A673 (cell line): ENCODE results near the gene VWA8. TPM values are rescaled to one million over a fixed set of nuclear protein-coding genes. Genes with fewer than 3 reads are reported as not detected.

ENCODE experiments used
- BruUV-seq: library from RNA; stranded (reverse); fragments of 400-500 nt; replicated peaks from 2 replicates; lab custom pipeline; 2021; lab: Mats Ljungman, UMichigan
- CTCF ChIA-PET: fragments of 300-600 bp; sonication (Branson Sonifier 250); formaldehyde crosslinking; loops from one replicate; lab custom pipeline; 2022; ENCODE audit warnings: antibody characterized with exemption; lab: Charles Lee
- POLR2A ChIA-PET: fragments of 300-600 bp; sonication (Branson Sonifier 250); formaldehyde crosslinking; loops from one replicate; lab custom pipeline; 2022; ENCODE audit warnings: antibody characterized with exemption; ENCODE audit not compliant: low non-redundant PET; lab: Charles Lee
- DNase-seq: peaks from one replicate; pipeline ENCODE4 v3.0.0-alpha.2; 2015; ENCODE audit warnings: low spot score
- H3K27ac ChIP-seq: fragments of 200-600 bp; sonication (generic); 2 replicates; pipeline ENCODE4 v1.5.1; 2016; ENCODE audit warnings: mixed run types, low read depth, mild to moderate bottlenecking, mixed read lengths, antibody characterized with exemption, low read length; ENCODE audit not compliant: poor library complexity, severe bottlenecking
- H3K27me3 ChIP-seq: fragments of 200-600 bp; sonication (generic); replicated peaks from 2 replicates; pipeline ENCODE4 v1.6.1; 2017; ENCODE audit warnings: mixed run types, low read depth, mild to moderate bottlenecking, mixed read lengths, antibody characterized with exemption, low read length; ENCODE audit not compliant: insufficient read depth, poor library complexity
- H3K36me3 ChIP-seq: fragments of 200-600 bp; sonication (generic); 2 replicates; pipeline ENCODE4 v1.6.1; 2016; ENCODE audit warnings: mixed run types, mild to moderate bottlenecking, mixed read lengths, antibody characterized with exemption, low read length; ENCODE audit not compliant: insufficient read depth, poor library complexity, severe bottlenecking
- H3K4me1 ChIP-seq: fragments of 200-600 bp; sonication (generic); 2 replicates; pipeline ENCODE4 v1.6.1; 2017; ENCODE audit warnings: mixed run types, mild to moderate bottlenecking, mixed read lengths, antibody characterized with exemption, low read length; ENCODE audit not compliant: insufficient read depth, poor library complexity, severe bottlenecking
- H3K4me3 ChIP-seq: fragments of 200-600 bp; sonication (generic); 2 replicates; pipeline ENCODE4 v1.5.1; 2016; ENCODE audit warnings: low read depth, mixed run types, mild to moderate bottlenecking, mixed read lengths, low read length; ENCODE audit not compliant: poor library complexity, severe bottlenecking
- H3K9me3 ChIP-seq: fragments of 200-600 bp; sonication (generic); 2 replicates; pipeline ENCODE4 v1.6.1; 2016; ENCODE audit warnings: mixed run types, low read depth, mild to moderate bottlenecking, mixed read lengths, antibody characterized with exemption, low read length; ENCODE audit not compliant: poor library complexity, severe bottlenecking
- CTCF ChIP-seq: fragments of 300-800, 200-600 bp; sonication (generic); conservative IDR thresholded peaks from 2 replicates; pipeline ENCODE4 v1.5.1; 2017; ENCODE audit warnings: low read depth, mild to moderate bottlenecking, antibody characterized with exemption, low read length, moderate library complexity, mixed read lengths
- EZH2 ChIP-seq: fragments of 200-600 bp; sonication (generic); IDR thresholded peaks from 2 replicates; pipeline ENCODE4 v1.6.1; 2017; ENCODE audit warnings: borderline replicate concordance, low read depth, mild to moderate bottlenecking, mixed read lengths, antibody characterized with exemption, low read length; ENCODE audit not compliant: poor library complexity, severe bottlenecking
- intact Hi-C: fragments of 100-400 bp; cut with micrococcal nuclease; formaldehyde crosslinking; loops from one replicate; pipeline ENCODE4 v1.10.0; 2022; ENCODE audit not compliant: unreplicated experiment
- total RNA-seq: library from RNA; stranded (reverse); gene quantifications from 2 replicates; pipeline ENCODE4 v1.2.3, GENCODE V29; 2021

Gene VWA8
- total RNA-seq, 1 experiment from 2014 or later = 18.5 TPM

GRCh38 chr13:41614671-41615527 is 346.0 kb downstream of the VWA8 start:
- no peak for DNase-seq
- intact Hi-C loops = no loop called here
- H3K4me3 ChIP-seq = no peak overlapping the region
- H3K27ac ChIP-seq = no peak overlapping the region
- no peak for TF ChIP-seq EZH2
- TF ChIP-seq CTCF = no peak
- BruUV-seq = no TSS peak
- ChIA-PET CTCF (no interaction called here), POLR2A (no interaction called here)
- H3K4me1 ChIP-seq = no peaks in the 10 kb centered on the region
- no peaks in the 10 kb centered on the region for H3K36me3 ChIP-seq
- H3K9me3 ChIP-seq = no peaks in the 10 kb centered on the region
- H3K27me3 ChIP-seq = no peaks in the 10 kb centered on the region

- H3K27me3 ChIP-seq = no peaks in the 10 kb centered on the region
- H3K36me3 ChIP-seq = no peaks in the 10 kb centered on the region
- CTCF ChIA-PET = no interaction called here
- POLR2A ChIA-PET = no interaction called here
- intact Hi-C loops = no loop called here
- H3K9me3 ChIP-seq = no peaks in the 10 kb centered on the region
- no peak overlapping the region for H3K27ac ChIP-seq
- H3K4me3 ChIP-seq = no peak overlapping the region
- TF ChIP-seq CTCF (no peak), EZH2 (no peak)
- no TSS peak for BruUV-seq
- no peaks in the 10 kb centered on the region for H3K4me1 ChIP-seq
- DNase-seq = peak; percentile 6
These were observed 346.8 kb downstream of the VWA8 start for GRCh38 chr13:41613984-41614661.

GRCh38 chr13:41613471-41613870 is 347.4 kb downstream of the VWA8 start:
- POLR2A ChIA-PET = no interaction called here
- CTCF ChIA-PET = no interaction called here
- Histone ChIP-seq H3K4me3 (no peak overlapping the region), H3K27ac (no peak overlapping the region), H3K27me3 (no peaks in the 10 kb centered on the region), H3K9me3 (no peaks in the 10 kb centered on the region), H3K4me1 (no peaks in the 10 kb centered on the region), H3K36me3 (no peaks in the 10 kb centered on the region)
- TF ChIP-seq EZH2 = no peak
- TF ChIP-seq CTCF = no peak
- no TSS peak for BruUV-seq
- intact Hi-C loops = no loop called here
- no peak for DNase-seq
